ENCODE results near the gene POLA1.

The POLA1 gene

GRCh38 chrX:24668111-24668510 is 25.6 kb upstream of the POLA1 start:
- H3K27ac Mint-ChIP-seq = no peak overlapping the region

GRCh38 chrX:24672701-24673190 is 21.0 kb upstream of the POLA1 start:
- Mint-ChIP-seq H3K4me3 (no peak overlapping the region), H3K36me3 (ENCODE audit: low read depth) (no peaks in the 10 kb centered on the region), H3K27ac (no peak overlapping the region), H3K4me1 (ENCODE audit: low read depth) (no peaks in the 10 kb centered on the region), H3K9me3 (no peaks in the 10 kb centered on the region), H3K27me3 (ENCODE audit: low read depth) (no peaks in the 10 kb centered on the region)

More at GRCh38 chrX:24668111-24668510, 25.6 kb upstream of the POLA1 start:
- no peak overlapping the region for H3K4me3 Mint-ChIP-seq
- no peaks in the 10 kb centered on the region for H3K9me3 Mint-ChIP-seq
- H3K36me3 Mint-ChIP-seq (ENCODE audit: low read depth) = no peaks in the 10 kb centered on the region
- no peaks in the 10 kb centered on the region for H3K4me1 Mint-ChIP-seq (ENCODE audit: low read depth)
- H3K27me3 Mint-ChIP-seq (ENCODE audit: low read depth) = no peaks in the 10 kb centered on the region

GRCh38 chrX:24673424-24673823 is 20.3 kb upstream of the POLA1 start:
- H3K4me1 Mint-ChIP-seq (ENCODE audit: low read depth) = no peaks in the 10 kb centered on the region
- no peaks in the 10 kb centered on the region for H3K36me3 Mint-ChIP-seq (ENCODE audit: low read depth)
- H3K27ac Mint-ChIP-seq = no peak overlapping the region
- H3K4me3 Mint-ChIP-seq = no peak overlapping the region
- H3K9me3 Mint-ChIP-seq = no peaks in the 10 kb centered on the region
- no peaks in the 10 kb centered on the region for H3K27me3 Mint-ChIP-seq (ENCODE audit: low read depth)

- H3K4me1 Mint-ChIP-seq (ENCODE audit: low read depth) = no peaks in the 10 kb centered on the region
- H3K36me3 Mint-ChIP-seq (ENCODE audit: low read depth) = no peaks in the 10 kb centered on the region
- H3K27me3 Mint-ChIP-seq (ENCODE audit: low read depth) = no peaks in the 10 kb centered on the region
- H3K9me3 Mint-ChIP-seq = no peaks in the 10 kb centered on the region
- H3K4me3 Mint-ChIP-seq = no peak overlapping the region
- H3K27ac Mint-ChIP-seq = no peak overlapping the region
Observed at GRCh38 chrX:24676403-24677024, 17.2 kb upstream of the POLA1 start.

GRCh38 chrX:24682739-24683432 is 10.8 kb upstream of the POLA1 start:
- Mint-ChIP-seq H3K4me1 (ENCODE audit: low read depth) (peaks cover 2% of the 10 kb centered on the region), H3K9me3 (peaks cover 5% of the 10 kb centered on the region), H3K27ac (no peak overlapping the region), H3K36me3 (ENCODE audit: low read depth) (no peaks in the 10 kb centered on the region), H3K4me3 (no peak overlapping the region), H3K27me3 (ENCODE audit: low read depth) (no peaks in the 10 kb centered on the region)

- Mint-ChIP-seq H3K27ac (no peak overlapping the region), H3K4me1 (ENCODE audit: low read depth) (peaks cover 2% of the 10 kb centered on the region), H3K27me3 (ENCODE audit: low read depth) (no peaks in the 10 kb centered on the region), H3K4me3 (no peak overlapping the region), H3K9me3 (peaks cover 5% of the 10 kb centered on the region), H3K36me3 (ENCODE audit: low read depth) (no peaks in the 10 kb centered on the region)
Observed at GRCh38 chrX:24684048-24684447, 9.7 kb upstream of the POLA1 start.

GRCh38 chrX:24692305-24692704 is 1.4 kb upstream of the POLA1 start:
- H3K9me3 Mint-ChIP-seq = no peaks in the 10 kb centered on the region
- H3K27me3 Mint-ChIP-seq (ENCODE audit: low read depth) = no peaks in the 10 kb centered on the region
- no peak overlapping the region for H3K27ac Mint-ChIP-seq
- H3K4me1 Mint-ChIP-seq (ENCODE audit: low read depth) = peaks cover 18% of the 10 kb centered on the region
- H3K4me3 Mint-ChIP-seq = no peak overlapping the region
- H3K36me3 Mint-ChIP-seq (ENCODE audit: low read depth) = no peaks in the 10 kb centered on the region

GRCh38 chrX:24694825-24695224 is 1.1 kb downstream of the POLA1 start:
- peak overlapping the region; percentile 89 for H3K27ac Mint-ChIP-seq
- peaks cover 2% of the 10 kb centered on the region for H3K36me3 Mint-ChIP-seq (ENCODE audit: low read depth)
- H3K4me3 Mint-ChIP-seq = peak overlapping the region; percentile 91
- H3K27me3 Mint-ChIP-seq (ENCODE audit: low read depth) = no peaks in the 10 kb centered on the region
- H3K9me3 Mint-ChIP-seq = no peaks in the 10 kb centered on the region
- peaks cover 18% of the 10 kb centered on the region for H3K4me1 Mint-ChIP-seq (ENCODE audit: low read depth)

- Mint-ChIP-seq H3K27ac (no peak overlapping the region), H3K27me3 (ENCODE audit: low read depth) (no peaks in the 10 kb centered on the region), H3K4me3 (no peak overlapping the region), H3K36me3 (ENCODE audit: low read depth) (peaks cover 5% of the 10 kb centered on the region), H3K9me3 (no peaks in the 10 kb centered on the region), H3K4me1 (ENCODE audit: low read depth) (peaks cover 18% of the 10 kb centered on the region)
Observed at GRCh38 chrX:24696294-24696693, 2.6 kb downstream of the POLA1 start.

GRCh38 chrX:24702362-24703184 is 8.9 kb downstream of the POLA1 start:
- Mint-ChIP-seq H3K9me3 (no peaks in the 10 kb centered on the region), H3K27ac (no peak overlapping the region), H3K4me1 (ENCODE audit: low read depth) (peaks cover 3% of the 10 kb centered on the region), H3K36me3 (ENCODE audit: low read depth) (peaks cover 8% of the 10 kb centered on the region), H3K27me3 (ENCODE audit: low read depth) (no peaks in the 10 kb centered on the region), H3K4me3 (no peak overlapping the region)

- H3K4me3 Mint-ChIP-seq = no peak overlapping the region
- no peaks in the 10 kb centered on the region for H3K9me3 Mint-ChIP-seq
- peaks cover 3% of the 10 kb centered on the region for H3K4me1 Mint-ChIP-seq (ENCODE audit: low read depth)
- H3K27me3 Mint-ChIP-seq (ENCODE audit: low read depth) = no peaks in the 10 kb centered on the region
- no peak overlapping the region for H3K27ac Mint-ChIP-seq
- H3K36me3 Mint-ChIP-seq (ENCODE audit: low read depth) = peaks cover 8% of the 10 kb centered on the region
Observed at GRCh38 chrX:24703185-24703494, 9.4 kb downstream of the POLA1 start.

GRCh38 chrX:24718771-24719170 is 25.1 kb downstream of the POLA1 start:
- peaks cover 2% of the 10 kb centered on the region for H3K4me1 Mint-ChIP-seq (ENCODE audit: low read depth)
- H3K27ac Mint-ChIP-seq = no peak overlapping the region
- no peaks in the 10 kb centered on the region for H3K9me3 Mint-ChIP-seq
- no peaks in the 10 kb centered on the region for H3K27me3 Mint-ChIP-seq (ENCODE audit: low read depth)
- peaks cover 38% of the 10 kb centered on the region for H3K36me3 Mint-ChIP-seq (ENCODE audit: low read depth)
- no peak overlapping the region for H3K4me3 Mint-ChIP-seq

GRCh38 chrX:24720036-24720435 is 26.3 kb downstream of the POLA1 start:
- H3K27ac Mint-ChIP-seq = no peak overlapping the region
- peaks cover 36% of the 10 kb centered on the region for H3K36me3 Mint-ChIP-seq (ENCODE audit: low read depth)

GRCh38 chrX:24728530-24728929 is 34.8 kb downstream of the POLA1 start:
- Mint-ChIP-seq H3K9me3 (no peaks in the 10 kb centered on the region), H3K36me3 (ENCODE audit: low read depth) (peaks cover 18% of the 10 kb centered on the region), H3K27me3 (ENCODE audit: low read depth) (no peaks in the 10 kb centered on the region), H3K4me3 (no peak overlapping the region), H3K4me1 (ENCODE audit: low read depth) (no peaks in the 10 kb centered on the region), H3K27ac (no peak overlapping the region)

More at GRCh38 chrX:24720036-24720435, 26.3 kb downstream of the POLA1 start:
- Mint-ChIP-seq H3K4me3 (no peak overlapping the region), H3K27me3 (ENCODE audit: low read depth) (no peaks in the 10 kb centered on the region), H3K4me1 (ENCODE audit: low read depth) (no peaks in the 10 kb centered on the region), H3K9me3 (no peaks in the 10 kb centered on the region)
